NCI-H1694 treated with DMSO at 0.1 percent for 48 hours (cell line): ENCODE results near the gene WFDC1.

ENCODE experiments used
- DNase-seq: peaks from one replicate; lab custom pipeline; 2025; lab: John Stamatoyannopoulos, UW

The WFDC1 gene

GRCh38 chr16:84354306-84354705, 59.6 kb downstream of the WFDC1 start:
- no peak for DNase-seq

- DNase-seq = no peak
Measured at GRCh38 chr16:84355149-84355548, 60.5 kb downstream of the WFDC1 start.

- DNase-seq = no peak
Measured at GRCh38 chr16:84356176-84356575, 61.5 kb downstream of the WFDC1 start.

- DNase-seq = no peak
Measured at GRCh38 chr16:84356591-84357116, 62.0 kb downstream of the WFDC1 start.

- no peak for DNase-seq
Measured at GRCh38 chr16:84357191-84357651, 62.5 kb downstream of the WFDC1 start.

GRCh38 chr16:84358601-84359295, 64.1 kb downstream of the WFDC1 start:
- DNase-seq = no peak

- no peak for DNase-seq
Measured at GRCh38 chr16:84359326-84359725, 64.6 kb downstream of the WFDC1 start.

- DNase-seq = no peak
Measured at GRCh38 chr16:84360170-84360569, 65.5 kb downstream of the WFDC1 start.

GRCh38 chr16:84360748-84361147, 66.1 kb downstream of the WFDC1 start:
- no peak for DNase-seq

- DNase-seq = no peak
Measured at GRCh38 chr16:84361546-84361945, 66.9 kb downstream of the WFDC1 start.

- DNase-seq = no peak
Measured at GRCh38 chr16:84362471-84362941, 67.8 kb downstream of the WFDC1 start.

GRCh38 chr16:84366208-84366607, 71.5 kb downstream of the WFDC1 start:
- DNase-seq = no peak

- no peak for DNase-seq
Measured at GRCh38 chr16:84367297-84367680, 72.6 kb downstream of the WFDC1 start.

- DNase-seq = no peak
Measured at GRCh38 chr16:84367750-84368307, 73.2 kb downstream of the WFDC1 start.

- DNase-seq = no peak
Measured at GRCh38 chr16:84368308-84368996, 73.8 kb downstream of the WFDC1 start, which contains the start of gene ATP2C2. TSS of gene ATP2C2 (plus strand) at chr16:84368538. CDS start at chr16:84368616, 78 bp downstream.

GRCh38 chr16:84369105-84369504, 74.4 kb downstream of the WFDC1 start:
- DNase-seq = no peak

- no peak for DNase-seq
Measured at GRCh38 chr16:84369938-84370627, 75.4 kb downstream of the WFDC1 start.

- DNase-seq = no peak
Measured at GRCh38 chr16:84370723-84371552, 76.3 kb downstream of the WFDC1 start.

- DNase-seq = no peak
Measured at GRCh38 chr16:84371553-84371865, 76.8 kb downstream of the WFDC1 start.

- no peak for DNase-seq
Measured at GRCh38 chr16:84373907-84374489, 79.3 kb downstream of the WFDC1 start.

- DNase-seq = no peak
Measured at GRCh38 chr16:84378099-84378498, 83.4 kb downstream of the WFDC1 start.
